ENCODE data around the gene FAM83G.

Gene FAM83G

DNA sequence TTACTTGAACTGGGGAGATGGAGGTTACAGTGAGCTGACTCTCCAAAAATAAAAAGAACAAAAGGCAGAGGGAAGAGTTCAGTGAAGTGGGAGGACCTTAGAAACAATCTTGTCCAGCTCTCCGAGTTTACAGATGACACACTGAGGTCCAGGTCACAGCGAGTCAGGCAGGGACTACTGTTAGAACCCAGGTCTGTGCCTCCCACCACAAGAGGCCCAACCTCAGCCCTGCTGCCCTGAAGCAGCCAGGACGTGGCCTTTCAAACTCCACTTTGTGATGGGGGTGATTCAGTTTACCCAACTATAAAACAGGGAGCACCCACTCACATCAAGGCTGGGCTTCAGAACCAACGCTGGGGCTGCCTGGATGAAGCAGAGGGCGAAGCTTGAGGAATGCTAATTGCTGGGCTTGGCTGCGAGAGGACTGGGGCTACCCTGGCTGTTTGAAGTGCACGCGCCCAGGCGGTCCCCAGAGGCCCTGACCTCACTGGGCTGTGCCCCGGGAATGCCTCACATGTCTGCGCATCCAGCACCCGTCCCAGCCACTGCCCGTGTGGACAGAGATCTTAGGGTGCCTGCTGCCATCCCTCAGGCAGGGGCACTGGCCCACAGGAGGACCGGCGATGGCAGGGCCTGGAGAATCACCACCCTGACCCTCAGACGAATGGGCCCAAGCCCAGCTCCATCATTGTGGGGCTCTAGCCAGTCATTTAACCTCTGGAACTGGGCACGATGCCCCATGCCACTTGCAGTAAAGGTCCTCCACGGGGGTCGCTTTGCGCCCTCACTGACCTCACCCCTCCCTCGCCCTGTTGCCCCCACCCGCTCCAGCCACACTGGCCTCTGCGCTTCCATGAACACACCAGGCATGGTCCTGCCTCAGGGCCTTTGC, 41.2 kb downstream of the FAM83G start:
- ATAC-seq: no peak
- no peak for TF ChIP-seq GLIS3 (CRISPR knock-in tag; IDR thresholded peaks at IDR 0.05)
- TF ChIP-seq, protein P1, sequence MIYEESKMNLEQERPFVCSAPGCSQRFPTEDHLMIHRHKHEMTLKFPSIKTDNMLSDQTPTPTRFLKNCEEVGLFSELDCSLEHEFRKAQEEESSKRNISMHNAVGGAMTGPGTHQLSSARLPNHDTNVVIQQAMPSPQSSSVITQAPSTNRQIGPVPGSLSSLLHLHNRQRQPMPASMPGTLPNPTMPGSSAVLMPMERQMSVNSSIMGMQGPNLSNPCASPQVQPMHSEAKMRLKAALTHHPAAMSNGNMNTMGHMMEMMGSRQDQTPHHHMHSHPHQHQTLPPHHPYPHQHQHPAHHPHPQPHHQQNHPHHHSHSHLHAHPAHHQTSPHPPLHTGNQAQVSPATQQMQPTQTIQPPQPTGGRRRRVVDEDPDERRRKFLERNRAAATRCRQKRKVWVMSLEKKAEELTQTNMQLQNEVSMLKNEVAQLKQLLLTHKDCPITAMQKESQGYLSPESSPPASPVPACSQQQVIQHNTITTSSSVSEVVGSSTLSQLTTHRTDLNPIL (CRISPR knock-in tag; IDR thresholded peaks at IDR 0.05; ENCODE audit: low read depth): no peak

DNA sequence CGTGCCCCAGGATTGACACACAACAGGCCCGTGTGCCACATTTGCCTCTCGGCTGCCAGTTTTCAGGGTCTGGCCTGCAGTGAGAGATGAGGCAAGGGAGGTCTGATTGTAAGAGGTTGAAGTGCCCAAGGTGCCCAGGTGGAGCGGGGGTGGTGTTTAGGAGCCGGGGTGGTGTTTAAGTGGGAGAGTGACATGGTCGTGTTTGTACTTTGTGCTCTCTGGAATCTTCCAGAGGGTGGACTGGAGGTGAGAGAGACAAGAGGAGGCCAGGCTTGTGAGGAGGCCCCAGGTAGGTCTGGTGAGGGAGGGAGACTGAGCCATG, 42.1 kb downstream of the FAM83G start:
- no peak for ATAC-seq
- TF ChIP-seq GLIS3 (CRISPR knock-in tag; IDR thresholded peaks at IDR 0.05) (no peak), ZNF8 (CRISPR knock-in tag; IDR thresholded peaks at IDR 0.05) (no peak), ZC3H10 (CRISPR knock-in tag; IDR thresholded peaks at IDR 0.05) (no peak), TCF4 (CRISPR knock-in tag; IDR thresholded peaks at IDR 0.05; ENCODE audit: borderline replicate concordance) (no peak), ZFP3 (CRISPR knock-in tag; IDR thresholded peaks at IDR 0.05) (no peak), CSDC2 (CRISPR knock-in tag; IDR thresholded peaks at IDR 0.05) (no peak), ESRRG (CRISPR knock-in tag; IDR thresholded peaks at IDR 0.05) (no peak), TOX (CRISPR knock-in tag; IDR thresholded peaks at IDR 0.05; ENCODE audit: borderline replicate concordance) (no peak), BACH2 (CRISPR knock-in tag; IDR thresholded peaks at IDR 0.05; ENCODE audit: borderline replicate concordance) (no peak), OSR1 (CRISPR knock-in tag; IDR thresholded peaks at IDR 0.05) (no peak)
- TF ChIP-seq, protein P2, sequence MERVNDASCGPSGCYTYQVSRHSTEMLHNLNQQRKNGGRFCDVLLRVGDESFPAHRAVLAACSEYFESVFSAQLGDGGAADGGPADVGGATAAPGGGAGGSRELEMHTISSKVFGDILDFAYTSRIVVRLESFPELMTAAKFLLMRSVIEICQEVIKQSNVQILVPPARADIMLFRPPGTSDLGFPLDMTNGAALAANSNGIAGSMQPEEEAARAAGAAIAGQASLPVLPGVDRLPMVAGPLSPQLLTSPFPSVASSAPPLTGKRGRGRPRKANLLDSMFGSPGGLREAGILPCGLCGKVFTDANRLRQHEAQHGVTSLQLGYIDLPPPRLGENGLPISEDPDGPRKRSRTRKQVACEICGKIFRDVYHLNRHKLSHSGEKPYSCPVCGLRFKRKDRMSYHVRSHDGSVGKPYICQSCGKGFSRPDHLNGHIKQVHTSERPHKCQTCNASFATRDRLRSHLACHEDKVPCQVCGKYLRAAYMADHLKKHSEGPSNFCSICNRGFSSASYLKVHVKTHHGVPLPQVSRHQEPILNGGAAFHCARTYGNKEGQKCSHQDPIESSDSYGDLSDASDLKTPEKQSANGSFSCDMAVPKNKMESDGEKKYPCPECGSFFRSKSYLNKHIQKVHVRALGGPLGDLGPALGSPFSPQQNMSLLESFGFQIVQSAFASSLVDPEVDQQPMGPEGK (CRISPR knock-in tag; IDR thresholded peaks at IDR 0.05; ENCODE audit: borderline replicate concordance): no peak
- TF ChIP-seq, protein P3, sequence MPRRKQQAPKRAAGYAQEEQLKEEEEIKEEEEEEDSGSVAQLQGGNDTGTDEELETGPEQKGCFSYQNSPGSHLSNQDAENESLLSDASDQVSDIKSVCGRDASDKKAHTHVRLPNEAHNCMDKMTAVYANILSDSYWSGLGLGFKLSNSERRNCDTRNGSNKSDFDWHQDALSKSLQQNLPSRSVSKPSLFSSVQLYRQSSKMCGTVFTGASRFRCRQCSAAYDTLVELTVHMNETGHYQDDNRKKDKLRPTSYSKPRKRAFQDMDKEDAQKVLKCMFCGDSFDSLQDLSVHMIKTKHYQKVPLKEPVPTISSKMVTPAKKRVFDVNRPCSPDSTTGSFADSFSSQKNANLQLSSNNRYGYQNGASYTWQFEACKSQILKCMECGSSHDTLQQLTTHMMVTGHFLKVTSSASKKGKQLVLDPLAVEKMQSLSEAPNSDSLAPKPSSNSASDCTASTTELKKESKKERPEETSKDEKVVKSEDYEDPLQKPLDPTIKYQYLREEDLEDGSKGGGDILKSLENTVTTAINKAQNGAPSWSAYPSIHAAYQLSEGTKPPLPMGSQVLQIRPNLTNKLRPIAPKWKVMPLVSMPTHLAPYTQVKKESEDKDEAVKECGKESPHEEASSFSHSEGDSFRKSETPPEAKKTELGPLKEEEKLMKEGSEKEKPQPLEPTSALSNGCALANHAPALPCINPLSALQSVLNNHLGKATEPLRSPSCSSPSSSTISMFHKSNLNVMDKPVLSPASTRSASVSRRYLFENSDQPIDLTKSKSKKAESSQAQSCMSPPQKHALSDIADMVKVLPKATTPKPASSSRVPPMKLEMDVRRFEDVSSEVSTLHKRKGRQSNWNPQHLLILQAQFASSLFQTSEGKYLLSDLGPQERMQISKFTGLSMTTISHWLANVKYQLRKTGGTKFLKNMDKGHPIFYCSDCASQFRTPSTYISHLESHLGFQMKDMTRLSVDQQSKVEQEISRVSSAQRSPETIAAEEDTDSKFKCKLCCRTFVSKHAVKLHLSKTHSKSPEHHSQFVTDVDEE (CRISPR knock-in tag; IDR thresholded peaks at IDR 0.05): no peak

DNA sequence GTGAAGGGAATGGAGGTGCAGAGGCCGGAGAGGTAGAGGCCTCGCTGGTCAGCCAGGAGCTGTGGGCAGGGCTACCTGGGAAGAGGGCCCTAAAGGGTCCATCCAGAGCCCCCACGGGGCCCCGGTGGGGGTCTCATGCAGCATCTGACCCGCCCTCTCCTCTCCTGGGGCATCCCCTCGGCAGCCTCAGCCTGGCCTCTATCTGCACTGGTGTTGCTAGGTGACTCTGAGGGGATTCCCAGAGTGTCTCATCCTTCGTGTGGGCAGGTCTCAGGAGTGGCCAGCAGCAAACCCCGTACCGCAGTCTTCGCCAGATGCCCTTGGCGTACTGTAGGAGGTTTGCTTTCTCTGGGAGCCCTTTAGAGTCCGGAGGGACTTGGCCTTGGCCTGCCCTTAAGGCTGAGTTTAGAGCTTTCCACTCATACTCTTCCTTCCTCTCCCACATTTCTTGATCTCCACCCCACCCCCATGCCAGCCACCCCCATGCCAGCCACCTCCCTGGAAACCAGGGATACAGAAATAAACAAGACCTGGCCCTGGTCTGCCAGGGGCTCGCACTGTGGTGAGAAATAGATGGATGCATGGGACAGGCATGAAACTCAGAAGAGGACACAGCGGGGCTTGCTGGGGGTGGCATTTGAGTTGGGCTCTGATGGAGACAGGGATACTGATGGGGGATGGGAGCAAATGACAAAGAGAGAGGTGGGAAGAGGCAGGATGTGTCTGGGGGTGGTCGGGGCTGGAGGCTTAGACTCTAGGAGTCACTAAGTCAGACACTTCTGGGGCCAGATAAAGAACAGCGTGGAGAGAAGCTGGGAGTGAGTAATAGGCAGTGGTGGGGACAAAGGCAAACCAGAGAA, 42.7 kb downstream of the FAM83G start:
- ATAC-seq: peak; percentile 4; the same call in 2 of the 3 replicates
- no peak for TF ChIP-seq ZNF8 (CRISPR knock-in tag; IDR thresholded peaks at IDR 0.05)
- TF ChIP-seq, protein P1 (CRISPR knock-in tag; IDR thresholded peaks at IDR 0.05; ENCODE audit: low read depth): no peak
- no peak for TF ChIP-seq SNAI2 (CRISPR knock-in tag; IDR thresholded peaks at IDR 0.05)
- TF ChIP-seq, protein P4, sequence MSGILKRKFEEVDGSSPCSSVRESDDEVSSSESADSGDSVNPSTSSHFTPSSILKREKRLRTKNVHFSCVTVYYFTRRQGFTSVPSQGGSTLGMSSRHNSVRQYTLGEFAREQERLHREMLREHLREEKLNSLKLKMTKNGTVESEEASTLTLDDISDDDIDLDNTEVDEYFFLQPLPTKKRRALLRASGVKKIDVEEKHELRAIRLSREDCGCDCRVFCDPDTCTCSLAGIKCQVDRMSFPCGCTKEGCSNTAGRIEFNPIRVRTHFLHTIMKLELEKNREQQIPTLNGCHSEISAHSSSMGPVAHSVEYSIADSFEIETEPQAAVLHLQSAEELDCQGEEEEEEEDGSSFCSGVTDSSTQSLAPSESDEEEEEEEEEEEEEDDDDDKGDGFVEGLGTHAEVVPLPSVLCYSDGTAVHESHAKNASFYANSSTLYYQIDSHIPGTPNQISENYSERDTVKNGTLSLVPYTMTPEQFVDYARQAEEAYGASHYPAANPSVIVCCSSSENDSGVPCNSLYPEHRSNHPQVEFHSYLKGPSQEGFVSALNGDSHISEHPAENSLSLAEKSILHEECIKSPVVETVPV (CRISPR knock-in tag; IDR thresholded peaks at IDR 0.05): no peak
- no peak for TF ChIP-seq RARB (CRISPR knock-in tag; IDR thresholded peaks at IDR 0.05)
- TF ChIP-seq, protein P5, sequence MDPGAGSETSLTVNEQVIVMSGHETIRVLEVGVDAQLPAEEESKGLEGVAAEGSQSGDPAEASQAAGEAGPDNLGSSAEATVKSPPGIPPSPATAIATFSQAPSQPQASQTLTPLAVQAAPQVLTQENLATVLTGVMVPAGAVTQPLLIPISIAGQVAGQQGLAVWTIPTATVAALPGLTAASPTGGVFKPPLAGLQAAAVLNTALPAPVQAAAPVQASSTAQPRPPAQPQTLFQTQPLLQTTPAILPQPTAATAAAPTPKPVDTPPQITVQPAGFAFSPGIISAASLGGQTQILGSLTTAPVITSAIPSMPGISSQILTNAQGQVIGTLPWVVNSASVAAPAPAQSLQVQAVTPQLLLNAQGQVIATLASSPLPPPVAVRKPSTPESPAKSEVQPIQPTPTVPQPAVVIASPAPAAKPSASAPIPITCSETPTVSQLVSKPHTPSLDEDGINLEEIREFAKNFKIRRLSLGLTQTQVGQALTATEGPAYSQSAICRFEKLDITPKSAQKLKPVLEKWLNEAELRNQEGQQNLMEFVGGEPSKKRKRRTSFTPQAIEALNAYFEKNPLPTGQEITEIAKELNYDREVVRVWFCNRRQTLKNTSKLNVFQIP (CRISPR knock-in tag; IDR thresholded peaks at IDR 0.05; ENCODE audit: borderline replicate concordance, low read depth): no peak
- no peak for TF ChIP-seq ZFP3 (CRISPR knock-in tag; IDR thresholded peaks at IDR 0.05)
- no peak for TF ChIP-seq BACH2 (CRISPR knock-in tag; IDR thresholded peaks at IDR 0.05; ENCODE audit: borderline replicate concordance)
- no peak for TF ChIP-seq CSDC2 (CRISPR knock-in tag; IDR thresholded peaks at IDR 0.05)
- no peak for TF ChIP-seq ZNF565 (CRISPR knock-in tag; conservative IDR thresholded peaks at IDR 0.05; ENCODE audit: low read depth)
- no peak for TF ChIP-seq ISL1 (CRISPR knock-in tag; IDR thresholded peaks at IDR 0.05)
- TF ChIP-seq ZC3H10 (CRISPR knock-in tag; IDR thresholded peaks at IDR 0.05): no peak
- no peak for TF ChIP-seq OSR1 (CRISPR knock-in tag; IDR thresholded peaks at IDR 0.05)
- no peak for TF ChIP-seq PPARA (CRISPR knock-in tag; IDR thresholded peaks at IDR 0.05; ENCODE audit: borderline replicate concordance)
- TF ChIP-seq, protein P3 (CRISPR knock-in tag; IDR thresholded peaks at IDR 0.05): no peak

Data from SK-N-SH treated with all-trans-retinoic acid at 6 μM for 48 hours (cell line).